GM18505 (cell line): Measurements from ENCODE around the gene FIS1.

Source experiments
- ATAC-seq: cut with Tn5 transposase; IDR thresholded peaks from one replicate; pipeline ENCODE4 v1.9.1; 2021; ENCODE audit not compliant: unreplicated experiment
- POLR2A ChIP-seq: IDR thresholded peaks from 4 replicates; pipeline ENCODE4 v1.6.1; 2011; ENCODE audit warnings: borderline replicate concordance; ENCODE audit not compliant: insufficient read depth, insufficient read length; ENCODE audit errors: extremely low read depth

Gene FIS1

DNA sequence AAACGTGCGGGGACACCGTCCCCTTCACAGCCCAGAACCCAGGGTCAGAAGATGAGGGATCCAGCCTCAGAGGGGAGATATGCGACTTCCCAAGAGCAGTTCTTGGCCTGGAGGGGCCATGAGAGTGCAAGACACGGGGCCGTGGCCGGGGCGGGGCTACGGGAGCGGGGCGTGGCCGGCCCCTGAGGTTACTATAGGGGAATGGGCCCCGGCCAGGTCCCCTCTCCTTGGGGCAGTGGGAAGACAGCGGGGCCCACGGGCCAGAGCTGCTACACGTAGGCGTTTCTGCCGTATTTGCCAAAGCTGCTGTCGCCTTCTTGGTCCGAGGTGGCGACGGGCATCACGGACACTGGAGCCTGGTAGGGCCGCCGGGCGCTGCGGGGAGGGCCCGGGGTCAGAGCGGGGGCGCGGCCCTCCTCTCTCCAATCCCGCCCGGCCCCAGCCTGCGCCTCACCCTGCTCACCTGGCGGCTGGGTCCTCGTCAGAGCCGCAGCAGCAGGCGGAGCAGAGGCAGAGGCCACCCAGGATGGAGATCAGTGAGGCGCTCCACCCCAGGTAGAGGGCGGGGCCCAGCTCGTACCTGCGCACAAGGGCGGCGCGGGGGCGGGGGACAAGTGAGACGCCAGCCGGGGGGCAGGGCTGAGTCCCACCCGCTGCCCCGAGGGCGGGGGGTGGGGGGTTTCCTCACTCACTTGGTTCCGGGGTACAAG lies 12.6 kb downstream of the FIS1 start:
- no peak for ATAC-seq
- TF ChIP-seq POLR2A: no peak

DNA sequence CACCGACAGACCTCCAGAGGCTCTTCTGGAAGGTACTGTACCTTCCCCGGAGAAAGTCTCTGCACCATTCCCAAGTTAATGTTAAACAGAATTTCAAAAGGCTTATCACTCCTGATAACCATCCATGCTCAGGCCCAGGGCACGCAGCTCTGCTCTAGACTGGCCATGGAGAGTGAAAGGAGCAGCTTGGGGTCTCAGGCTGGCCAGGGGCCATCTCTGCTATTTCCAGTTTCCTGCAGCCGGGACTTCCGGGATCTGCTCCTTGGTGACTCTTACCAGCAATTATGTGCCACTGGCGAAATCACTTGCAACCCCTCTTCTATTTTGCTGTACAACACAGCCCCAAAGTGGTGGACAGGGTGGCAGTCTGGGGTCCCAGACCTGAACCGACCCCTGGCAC lies 13.2 kb downstream of the FIS1 start:
- no peak for ATAC-seq
- TF ChIP-seq POLR2A: no peak

DNA sequence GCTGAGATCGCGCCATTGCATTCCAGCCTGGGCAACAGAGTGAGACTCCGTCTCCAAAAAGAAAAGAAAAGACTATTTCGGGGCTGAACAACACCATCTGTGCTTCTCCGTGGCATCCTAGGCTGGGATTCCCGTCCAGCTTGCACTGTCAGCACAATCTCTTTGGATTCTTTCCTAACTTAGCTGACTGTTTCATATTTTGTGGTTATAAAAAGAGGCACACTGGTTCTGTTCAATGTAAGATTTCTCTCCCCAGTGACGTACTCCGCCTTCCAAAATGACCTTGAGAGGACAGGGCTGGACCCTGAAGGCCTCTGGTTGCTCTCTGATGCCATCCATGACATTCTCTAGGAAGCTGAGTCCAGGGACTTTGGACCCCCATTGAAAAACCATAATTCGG lies 18.2 kb downstream of the FIS1 start:
- ATAC-seq: no peak
- TF ChIP-seq POLR2A: no peak

DNA sequence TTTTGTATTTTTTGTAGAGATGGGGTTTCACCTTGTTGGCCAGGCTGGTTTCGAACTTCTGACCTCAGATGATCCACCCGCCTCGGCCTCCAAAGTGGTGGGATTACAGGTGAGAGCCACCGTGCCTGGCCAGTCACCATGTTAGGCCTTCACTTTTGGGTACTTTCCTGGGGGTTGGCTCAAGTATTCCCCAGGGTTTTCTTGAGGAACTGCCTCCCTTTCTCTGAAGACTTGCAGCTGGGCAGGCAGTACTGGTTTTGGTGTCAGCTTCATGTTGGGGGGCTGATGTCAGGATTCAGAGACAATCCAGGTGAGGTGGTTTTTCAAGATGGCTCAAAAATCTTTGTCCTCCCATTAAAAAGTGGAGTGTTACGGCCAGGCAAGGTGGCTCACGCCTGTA lies 19.2 kb downstream of the FIS1 start:
- no peak for ATAC-seq
- TF ChIP-seq POLR2A: no peak

DNA sequence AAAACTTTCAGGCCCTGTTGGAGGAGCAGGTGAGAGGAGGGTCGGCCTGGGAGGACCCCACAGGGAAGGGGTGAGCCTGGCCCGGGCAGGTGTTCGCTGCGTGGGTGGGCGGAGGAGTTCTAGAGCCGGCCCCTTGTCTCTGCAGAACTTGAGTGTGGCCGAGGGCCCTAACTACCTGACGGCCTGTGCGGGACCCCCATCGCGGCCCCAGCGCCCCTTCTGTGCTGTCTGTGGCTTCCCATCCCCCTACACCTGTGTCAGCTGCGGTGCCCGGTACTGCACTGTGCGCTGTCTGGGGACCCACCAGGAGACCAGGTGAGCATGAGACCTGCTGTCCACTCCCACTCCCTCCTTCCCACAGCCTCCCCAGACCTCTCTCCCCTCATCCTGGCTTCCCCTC lies 21.4 kb downstream of the FIS1 start:
- TF ChIP-seq POLR2A: no peak
- no peak for ATAC-seq

DNA sequence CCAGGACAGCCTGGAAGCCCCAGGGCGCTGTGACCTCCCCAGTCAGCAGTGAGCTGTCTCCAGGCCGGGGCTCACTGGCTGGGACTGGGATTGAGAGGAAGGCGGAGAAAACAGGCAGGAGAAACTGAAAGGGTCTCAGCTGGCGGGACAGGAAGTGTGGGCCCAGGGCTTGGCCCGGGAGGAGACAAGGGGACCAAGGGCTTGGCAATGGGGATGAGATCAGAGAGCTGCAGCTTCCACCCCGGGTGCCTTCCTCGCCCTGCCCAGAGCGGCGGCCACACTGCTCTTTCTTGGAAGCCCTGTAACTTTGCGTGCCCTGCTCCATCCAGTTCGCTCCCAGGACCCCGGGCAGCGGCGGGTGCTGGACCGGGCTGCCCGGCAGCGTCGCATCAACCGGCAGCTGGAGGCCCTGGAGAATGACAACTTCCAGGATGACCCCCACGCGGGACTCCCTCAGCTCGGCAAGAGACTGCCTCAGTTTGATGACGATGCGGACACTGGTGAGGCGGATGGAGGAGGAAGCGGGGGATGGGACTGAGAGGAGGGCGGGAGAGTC lies 22.5 kb downstream of the FIS1 start:
- no peak for ATAC-seq
- TF ChIP-seq POLR2A: no peak

DNA sequence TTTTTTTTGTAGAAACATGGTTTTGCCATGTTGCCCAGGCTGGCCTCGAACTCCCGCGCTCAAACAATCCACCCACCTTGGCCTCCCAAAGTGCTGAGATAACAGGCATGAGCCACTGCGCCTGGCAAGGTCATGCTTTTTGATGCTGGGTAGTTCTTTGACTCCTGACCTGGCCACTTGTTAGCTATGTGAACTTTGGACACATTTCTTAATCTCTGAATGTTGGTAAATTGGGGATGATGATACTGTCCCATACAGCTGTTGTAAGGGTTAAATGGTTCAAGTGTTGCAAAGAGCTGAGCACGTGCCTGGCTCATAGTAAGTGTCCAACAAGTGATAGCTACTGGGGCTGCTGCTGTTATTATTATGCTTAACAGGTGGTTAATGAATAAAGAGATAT lies 24.6 kb downstream of the FIS1 start:
- TF ChIP-seq POLR2A: no peak
- no peak for ATAC-seq

DNA sequence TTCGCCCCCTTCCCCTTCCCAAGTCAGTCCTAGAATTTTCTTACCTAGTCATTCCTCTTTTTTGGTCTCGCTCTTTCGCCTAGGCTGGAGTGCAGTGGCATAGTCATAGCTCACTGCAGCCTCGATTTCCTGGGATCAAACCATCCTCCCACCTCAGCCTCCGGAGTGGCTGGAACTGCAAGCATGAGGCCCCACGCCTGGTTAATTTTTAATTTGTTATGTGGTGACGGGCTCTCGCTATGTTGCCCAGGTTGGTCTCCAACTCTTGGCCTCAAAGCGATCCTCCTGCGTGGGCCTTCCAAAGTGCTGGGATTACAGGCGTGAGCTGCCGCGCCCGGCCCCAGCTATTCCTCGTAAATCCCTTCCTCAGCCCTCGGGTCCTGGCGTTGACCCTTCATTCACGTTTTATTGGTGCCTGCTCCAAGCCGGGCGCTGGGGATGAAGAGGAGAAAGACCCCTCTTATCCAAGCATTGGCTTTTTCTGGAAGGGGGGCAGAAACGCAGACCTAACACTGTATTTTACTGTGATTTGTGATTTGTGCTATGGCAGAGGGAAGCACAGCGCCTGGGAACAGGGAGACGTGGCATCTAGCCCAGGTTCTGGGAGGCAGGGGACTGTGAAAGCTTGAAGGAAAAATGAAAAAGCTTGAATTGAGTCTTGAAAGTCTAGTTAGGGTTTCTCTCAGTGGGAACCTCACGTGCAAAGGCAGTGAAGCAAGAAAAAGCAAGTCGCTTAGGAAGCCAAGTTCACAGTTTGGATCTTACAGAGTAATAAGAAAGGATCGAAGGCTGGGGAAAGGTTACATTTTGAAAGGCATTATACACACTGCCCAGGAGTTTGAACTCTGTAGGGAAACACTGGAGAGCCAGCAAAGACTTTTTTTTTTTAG lies 26.4 kb downstream of the FIS1 start:
- ATAC-seq: peak; percentile 8
- no peak for TF ChIP-seq POLR2A

DNA sequence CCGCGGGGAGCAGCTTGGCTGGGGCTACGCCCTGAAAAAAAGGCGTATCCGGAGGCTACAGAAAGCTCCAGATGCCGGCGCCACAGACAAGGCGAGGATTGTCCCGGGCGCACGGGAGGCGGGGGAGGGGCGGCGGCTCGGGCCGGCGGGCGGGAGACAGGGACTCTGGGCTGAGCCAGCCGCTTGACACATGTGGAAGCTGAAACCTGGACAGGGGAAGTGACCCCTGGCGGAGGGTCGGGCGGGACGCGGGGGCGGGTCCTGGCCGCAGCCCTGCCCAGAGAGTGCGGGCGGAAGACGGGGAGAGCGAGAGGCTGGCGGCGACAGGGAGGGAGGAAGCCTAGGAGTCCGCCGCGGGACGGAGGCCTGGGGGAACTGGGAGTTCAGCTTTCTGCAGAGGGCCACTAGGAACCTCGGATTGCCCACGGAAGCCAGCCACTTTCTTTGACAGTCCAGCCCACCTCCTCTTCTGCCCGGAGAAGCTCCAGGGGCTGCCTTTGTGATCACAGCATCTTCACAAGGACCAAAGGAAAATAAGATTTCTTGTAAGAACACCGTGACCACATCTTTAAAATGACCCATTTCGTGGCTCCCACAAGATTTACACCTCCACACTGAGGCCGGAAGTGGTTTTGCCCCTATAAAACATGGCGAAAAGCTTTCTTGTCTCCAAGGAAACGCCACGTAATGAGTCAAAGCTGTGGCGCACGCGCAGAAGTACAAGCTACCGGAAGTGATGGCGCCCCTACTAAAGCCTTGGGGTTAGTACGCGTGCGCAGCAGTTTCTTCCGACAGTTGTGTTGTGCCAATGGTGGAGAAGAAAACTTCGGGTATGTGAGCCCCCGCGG lies 27.3 kb downstream of the FIS1 start, which contains the start of the genes PLOD3 and ZNHIT1:
Gene PLOD3 (minus strand): TSS at position 194 of the 848 bp plus-strand sequence. CDS start 307 bp downstream, outside the sequence.
Gene ZNHIT1 (plus strand): TSS at position 778 of the 848 bp plus-strand sequence. CDS start 31 bp downstream, at position 809.
- ATAC-seq: peak; percentile 63
- TF ChIP-seq POLR2A: peak; percentile 51

DNA sequence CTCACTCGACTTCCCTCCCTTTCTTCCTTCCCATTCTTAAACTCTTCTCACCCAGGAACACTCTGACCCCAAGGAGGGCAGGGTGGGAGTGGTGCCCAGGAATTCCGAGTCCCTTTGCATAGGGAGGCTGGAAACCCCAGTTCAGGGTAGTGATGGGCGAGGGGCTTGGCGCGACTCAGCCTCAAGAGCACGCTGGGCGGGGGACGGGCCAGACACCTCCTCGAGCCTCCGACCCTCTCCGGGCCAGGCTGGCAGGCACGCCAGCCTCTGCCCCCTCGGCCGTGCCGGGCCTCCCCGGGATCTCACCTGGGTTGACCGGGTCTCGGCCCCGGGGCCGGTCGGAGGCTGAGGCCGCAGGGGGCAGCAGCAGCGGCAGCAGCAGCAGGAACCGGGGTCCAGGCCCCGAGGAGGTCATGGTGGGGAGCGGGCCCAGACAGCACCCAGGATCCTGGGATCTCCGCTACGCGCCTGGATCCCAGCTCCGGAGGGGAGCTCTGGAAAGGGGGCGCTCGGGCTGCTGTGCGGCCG lies 28.0 kb downstream of the FIS1 start:
- TF ChIP-seq POLR2A: no peak
- ATAC-seq: peak; percentile 17

DNA sequence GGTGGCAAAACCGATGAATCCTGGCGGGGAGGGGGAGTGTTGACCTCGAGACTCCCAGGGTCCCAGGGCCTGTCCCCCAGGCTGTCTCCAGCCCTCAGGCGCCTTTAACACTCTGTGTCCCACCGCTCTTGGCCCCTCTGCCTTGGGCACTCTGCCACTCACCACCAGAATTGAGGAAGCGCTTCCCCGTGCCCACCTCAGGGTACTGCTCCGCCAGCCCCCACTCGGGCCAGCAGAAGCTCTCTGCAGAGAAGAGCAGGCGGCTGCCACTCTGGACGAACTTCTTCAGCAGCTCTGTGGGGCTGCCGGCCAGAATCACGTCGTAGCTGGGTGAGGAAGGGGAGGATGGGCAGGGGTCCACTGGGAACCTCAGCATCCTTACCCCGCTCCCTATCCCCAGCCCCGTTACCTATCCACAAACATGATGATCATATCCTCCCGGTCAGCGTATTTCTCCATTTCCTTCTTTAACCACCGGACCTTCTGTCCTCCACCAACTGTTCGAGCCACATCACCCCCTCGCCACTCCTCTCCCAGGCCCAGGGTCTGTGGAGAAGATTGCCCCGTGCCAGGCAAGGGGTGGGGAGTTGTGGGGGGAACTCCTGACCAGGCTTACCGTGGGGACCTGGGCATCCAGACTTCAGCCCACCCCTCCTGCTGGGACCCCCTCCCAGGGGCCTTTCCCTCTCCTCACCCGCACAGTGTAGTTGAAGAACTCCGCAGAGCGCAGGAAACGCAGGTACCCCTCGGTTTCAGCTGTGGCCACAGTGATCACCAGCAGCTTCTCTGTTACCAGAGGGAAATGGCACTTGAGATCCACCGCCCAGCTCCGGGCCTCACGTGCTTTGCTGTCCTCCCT lies 28.7 kb downstream of the FIS1 start:
- no peak for TF ChIP-seq POLR2A
- ATAC-seq: no peak

DNA sequence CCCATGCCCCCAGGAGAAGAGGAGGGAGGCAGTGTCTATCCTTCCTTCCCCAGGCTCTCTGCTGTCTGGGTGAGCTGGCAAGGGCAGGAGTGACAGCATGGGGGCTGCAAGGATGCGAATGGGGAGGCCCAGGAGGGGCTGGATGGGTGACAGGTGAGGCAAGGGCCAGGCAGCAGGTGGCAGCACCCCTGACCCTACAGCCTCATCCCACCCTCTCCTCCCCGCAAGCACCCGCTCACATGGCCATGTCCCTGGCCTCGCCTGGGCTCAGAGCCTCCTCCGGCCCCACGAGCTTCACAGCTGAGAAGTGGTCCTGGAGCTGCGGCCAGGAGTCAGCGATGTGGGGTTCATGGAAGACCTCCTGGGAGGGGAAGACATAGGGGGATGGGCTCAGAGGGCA lies 32.9 kb downstream of the FIS1 start:
- ATAC-seq: no peak
- TF ChIP-seq POLR2A: no peak
